Daoy (cell line): ENCODE measurements around the gene LRIT3. TPM values are rescaled to one million over a fixed set of nuclear protein-coding genes. Genes with fewer than 3 reads are reported as not detected.

Experiments
- DNase-seq: peaks from one replicate; pipeline ENCODE4 v3.0.0-alpha.2; 2015; ENCODE audit warnings: low read depth
- total RNA-seq: library from RNA; depleted of rRNA; stranded (reverse); fragments of >200 nt; shearing (Covaris generic); gene quantifications from 2 replicates; pipeline ENCODE4 v1.2.3, GENCODE V29; 2014; rRNA removed

The LRIT3 gene
- not detected in 2 replicates for total RNA-seq

- DNase-seq = no peak
These were observed at the start of gene LRIT3 for GRCh38 chr4:109847896-109848442. LRIT3 (plus strand) TSS chr4:109848107; CDS start chr4:109848202, 95 bp downstream.

- no peak for DNase-seq
These were observed 49.0 kb upstream of the LRIT3 start for GRCh38 chr4:109798866-109799265.

GRCh38 chr4:109801099-109801789 lies 46.7 kb upstream of the LRIT3 start:
- no peak for DNase-seq

GRCh38 chr4:109801895-109802319 lies 46.0 kb upstream of the LRIT3 start, which contains the start of gene CFI:
CFI (minus strand) TSS chr4:109801999; CDS start chr4:109801971, 28 bp downstream.
- DNase-seq = peak; percentile 52

- peak; percentile 30 for DNase-seq
These were observed 43.9 kb upstream of the LRIT3 start for GRCh38 chr4:109803924-109804571.

GRCh38 chr4:109809655-109810054 lies 38.3 kb upstream of the LRIT3 start:
- DNase-seq = no peak

GRCh38 chr4:109810552-109811387 lies 37.1 kb upstream of the LRIT3 start:
- DNase-seq = no peak

GRCh38 chr4:109811707-109812106 lies 36.2 kb upstream of the LRIT3 start:
- DNase-seq = no peak

- peak; percentile 89 for DNase-seq
These were observed 32.5 kb upstream of the LRIT3 start, which contains the start of gene GAR1 for GRCh38 chr4:109815151-109816081. GAR1 (plus strand) TSS chr4:109815762; CDS start chr4:109816165, 403 bp downstream.

- no peak for DNase-seq
These were observed 31.8 kb upstream of the LRIT3 start for GRCh38 chr4:109816082-109816442.

GRCh38 chr4:109816894-109817293 lies 31.0 kb upstream of the LRIT3 start:
- no peak for DNase-seq

- no peak for DNase-seq
These were observed 29.6 kb upstream of the LRIT3 start for GRCh38 chr4:109818268-109818667.

- no peak for DNase-seq
These were observed 27.3 kb upstream of the LRIT3 start for GRCh38 chr4:109820563-109820962.

- DNase-seq = no peak
These were observed 26.7 kb upstream of the LRIT3 start for GRCh38 chr4:109821185-109821584.

GRCh38 chr4:109826719-109827118 lies 21.2 kb upstream of the LRIT3 start:
- no peak for DNase-seq

GRCh38 chr4:109827672-109828071 lies 20.2 kb upstream of the LRIT3 start, which contains the start of gene RRH:
RRH (plus strand) TSS chr4:109827972; CDS start chr4:109828028, 56 bp downstream.
- no peak for DNase-seq

- no peak for DNase-seq
These were observed 14.2 kb upstream of the LRIT3 start for GRCh38 chr4:109833756-109834155.

- no peak for DNase-seq
These were observed 10.9 kb upstream of the LRIT3 start for GRCh38 chr4:109836985-109837384.

GRCh38 chr4:109846395-109847098 lies 1.4 kb upstream of the LRIT3 start:
- no peak for DNase-seq

GRCh38 chr4:109848501-109848900 lies 594 bp downstream of the LRIT3 start:
- no peak for DNase-seq
